ENCODE measurements around the gene DUOXA1.

The DUOXA1 gene

DNA sequence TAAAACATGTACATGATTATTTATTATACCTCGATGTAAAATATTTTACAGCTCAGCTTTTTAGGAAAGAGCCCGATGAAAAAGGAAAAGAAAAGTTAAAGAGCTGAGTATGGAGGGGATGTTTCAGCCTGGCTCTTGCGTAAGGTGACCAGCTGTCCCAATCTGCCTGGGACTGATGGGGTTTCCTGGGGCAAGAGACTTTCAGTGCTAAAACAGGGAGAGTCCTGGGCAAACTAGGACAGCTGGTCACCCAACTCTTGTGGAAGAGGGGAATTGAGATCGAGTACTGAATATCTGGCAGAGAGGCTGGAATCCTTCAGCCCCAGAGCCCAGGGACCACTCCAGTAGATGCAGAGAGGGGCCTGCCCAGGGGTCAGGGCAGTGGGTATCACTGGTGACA, 36.7 kb downstream of the DUOXA1 start:
- TF ChIP-seq POLR2AphosphoS5 (IDR thresholded peaks at IDR 0.05; ENCODE audit: low read depth) (no peak), SPI1 (IDR thresholded peaks at IDR 0.05; ENCODE audit: borderline replicate concordance, low read depth) (no peak)
- H3K27ac ChIP-seq (replicated peaks): no peak overlapping the region
- H3K4me3 ChIP-seq (replicated peaks; ENCODE audit: insufficient read depth, low read length): no peak overlapping the region
- no peak for DNase-seq (ENCODE audit: low read depth in 1 of 2, low spot score in 1 of 2)
- H3K27me3 ChIP-seq (ENCODE audit: insufficient read depth, poor library complexity, severe bottlenecking): no peaks in the 10 kb centered on the region

DNA sequence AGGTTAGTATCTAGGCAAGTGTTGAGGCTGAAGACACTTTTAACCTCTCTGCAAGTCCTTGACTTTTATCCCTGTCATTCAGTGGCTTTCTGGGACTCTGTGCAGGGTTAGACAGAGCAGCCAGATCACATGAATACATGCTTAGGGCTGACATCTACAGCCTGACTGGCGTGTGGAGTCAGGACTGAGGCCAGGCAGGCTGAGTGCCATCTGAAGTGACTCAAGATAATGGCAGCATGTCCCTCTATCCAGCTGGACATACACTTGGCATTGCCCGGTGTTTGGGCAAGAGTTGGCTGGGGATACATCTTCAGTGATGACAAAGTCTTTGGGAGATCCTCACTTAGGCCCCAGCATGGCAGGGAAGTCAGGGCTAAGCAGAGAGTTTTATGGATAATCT, 38.1 kb downstream of the DUOXA1 start:
- H3K27ac ChIP-seq (replicated peaks): no peak overlapping the region
- TF ChIP-seq, protein P1, sequence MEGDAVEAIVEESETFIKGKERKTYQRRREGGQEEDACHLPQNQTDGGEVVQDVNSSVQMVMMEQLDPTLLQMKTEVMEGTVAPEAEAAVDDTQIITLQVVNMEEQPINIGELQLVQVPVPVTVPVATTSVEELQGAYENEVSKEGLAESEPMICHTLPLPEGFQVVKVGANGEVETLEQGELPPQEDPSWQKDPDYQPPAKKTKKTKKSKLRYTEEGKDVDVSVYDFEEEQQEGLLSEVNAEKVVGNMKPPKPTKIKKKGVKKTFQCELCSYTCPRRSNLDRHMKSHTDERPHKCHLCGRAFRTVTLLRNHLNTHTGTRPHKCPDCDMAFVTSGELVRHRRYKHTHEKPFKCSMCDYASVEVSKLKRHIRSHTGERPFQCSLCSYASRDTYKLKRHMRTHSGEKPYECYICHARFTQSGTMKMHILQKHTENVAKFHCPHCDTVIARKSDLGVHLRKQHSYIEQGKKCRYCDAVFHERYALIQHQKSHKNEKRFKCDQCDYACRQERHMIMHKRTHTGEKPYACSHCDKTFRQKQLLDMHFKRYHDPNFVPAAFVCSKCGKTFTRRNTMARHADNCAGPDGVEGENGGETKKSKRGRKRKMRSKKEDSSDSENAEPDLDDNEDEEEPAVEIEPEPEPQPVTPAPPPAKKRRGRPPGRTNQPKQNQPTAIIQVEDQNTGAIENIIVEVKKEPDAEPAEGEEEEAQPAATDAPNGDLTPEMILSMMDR (IDR thresholded peaks at IDR 0.05; ENCODE audit: insufficient read depth, low read length): no peak
- TF ChIP-seq SPI1 (IDR thresholded peaks at IDR 0.05; ENCODE audit: borderline replicate concordance, low read depth) (no peak), GABPA (IDR thresholded peaks at IDR 0.05; ENCODE audit: low read depth) (no peak), POLR2AphosphoS5 (IDR thresholded peaks at IDR 0.05; ENCODE audit: low read depth) (no peak)
- TF ChIP-seq, protein P2, sequence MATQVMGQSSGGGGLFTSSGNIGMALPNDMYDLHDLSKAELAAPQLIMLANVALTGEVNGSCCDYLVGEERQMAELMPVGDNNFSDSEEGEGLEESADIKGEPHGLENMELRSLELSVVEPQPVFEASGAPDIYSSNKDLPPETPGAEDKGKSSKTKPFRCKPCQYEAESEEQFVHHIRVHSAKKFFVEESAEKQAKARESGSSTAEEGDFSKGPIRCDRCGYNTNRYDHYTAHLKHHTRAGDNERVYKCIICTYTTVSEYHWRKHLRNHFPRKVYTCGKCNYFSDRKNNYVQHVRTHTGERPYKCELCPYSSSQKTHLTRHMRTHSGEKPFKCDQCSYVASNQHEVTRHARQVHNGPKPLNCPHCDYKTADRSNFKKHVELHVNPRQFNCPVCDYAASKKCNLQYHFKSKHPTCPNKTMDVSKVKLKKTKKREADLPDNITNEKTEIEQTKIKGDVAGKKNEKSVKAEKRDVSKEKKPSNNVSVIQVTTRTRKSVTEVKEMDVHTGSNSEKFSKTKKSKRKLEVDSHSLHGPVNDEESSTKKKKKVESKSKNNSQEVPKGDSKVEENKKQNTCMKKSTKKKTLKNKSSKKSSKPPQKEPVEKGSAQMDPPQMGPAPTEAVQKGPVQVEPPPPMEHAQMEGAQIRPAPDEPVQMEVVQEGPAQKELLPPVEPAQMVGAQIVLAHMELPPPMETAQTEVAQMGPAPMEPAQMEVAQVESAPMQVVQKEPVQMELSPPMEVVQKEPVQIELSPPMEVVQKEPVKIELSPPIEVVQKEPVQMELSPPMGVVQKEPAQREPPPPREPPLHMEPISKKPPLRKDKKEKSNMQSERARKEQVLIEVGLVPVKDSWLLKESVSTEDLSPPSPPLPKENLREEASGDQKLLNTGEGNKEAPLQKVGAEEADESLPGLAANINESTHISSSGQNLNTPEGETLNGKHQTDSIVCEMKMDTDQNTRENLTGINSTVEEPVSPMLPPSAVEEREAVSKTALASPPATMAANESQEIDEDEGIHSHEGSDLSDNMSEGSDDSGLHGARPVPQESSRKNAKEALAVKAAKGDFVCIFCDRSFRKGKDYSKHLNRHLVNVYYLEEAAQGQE (IDR thresholded peaks at IDR 0.05; ENCODE audit: insufficient replicate concordance, low read depth): no peak
- H3K4me3 ChIP-seq (replicated peaks; ENCODE audit: insufficient read depth, low read length): no peak overlapping the region
- no peaks in the 10 kb centered on the region for H3K27me3 ChIP-seq (ENCODE audit: insufficient read depth, poor library complexity, severe bottlenecking)
- DNase-seq (ENCODE audit: low read depth in 1 of 2, low spot score in 1 of 2): no peak

DNA sequence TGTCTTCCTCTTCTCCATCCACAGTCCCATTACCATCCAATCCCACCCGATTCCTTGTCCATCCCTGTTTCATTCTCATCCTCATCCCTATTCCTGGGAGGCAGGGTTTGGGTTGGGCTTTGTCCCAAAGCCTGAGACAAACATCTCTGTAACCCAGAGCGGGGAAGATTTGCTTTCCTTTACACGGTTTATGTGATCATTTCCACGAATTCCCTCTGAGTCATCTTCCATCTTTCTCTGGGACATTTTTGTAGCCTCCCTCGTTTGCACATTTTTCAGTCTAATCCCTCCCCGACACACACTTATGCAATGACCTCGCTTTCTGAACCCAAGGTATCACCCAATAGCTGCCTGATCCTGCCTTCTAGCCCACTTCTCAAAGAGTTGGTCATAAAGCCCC, 38.5 kb downstream of the DUOXA1 start:
- TF ChIP-seq POLR2AphosphoS5 (IDR thresholded peaks at IDR 0.05; ENCODE audit: low read depth) (no peak), SPI1 (IDR thresholded peaks at IDR 0.05; ENCODE audit: borderline replicate concordance, low read depth) (no peak), GABPA (IDR thresholded peaks at IDR 0.05; ENCODE audit: low read depth) (no peak)
- TF ChIP-seq, protein P2 (IDR thresholded peaks at IDR 0.05; ENCODE audit: insufficient replicate concordance, low read depth): no peak
- TF ChIP-seq, protein P1 (IDR thresholded peaks at IDR 0.05; ENCODE audit: insufficient read depth, low read length): no peak
- no peak overlapping the region for H3K27ac ChIP-seq (replicated peaks)

DNA sequence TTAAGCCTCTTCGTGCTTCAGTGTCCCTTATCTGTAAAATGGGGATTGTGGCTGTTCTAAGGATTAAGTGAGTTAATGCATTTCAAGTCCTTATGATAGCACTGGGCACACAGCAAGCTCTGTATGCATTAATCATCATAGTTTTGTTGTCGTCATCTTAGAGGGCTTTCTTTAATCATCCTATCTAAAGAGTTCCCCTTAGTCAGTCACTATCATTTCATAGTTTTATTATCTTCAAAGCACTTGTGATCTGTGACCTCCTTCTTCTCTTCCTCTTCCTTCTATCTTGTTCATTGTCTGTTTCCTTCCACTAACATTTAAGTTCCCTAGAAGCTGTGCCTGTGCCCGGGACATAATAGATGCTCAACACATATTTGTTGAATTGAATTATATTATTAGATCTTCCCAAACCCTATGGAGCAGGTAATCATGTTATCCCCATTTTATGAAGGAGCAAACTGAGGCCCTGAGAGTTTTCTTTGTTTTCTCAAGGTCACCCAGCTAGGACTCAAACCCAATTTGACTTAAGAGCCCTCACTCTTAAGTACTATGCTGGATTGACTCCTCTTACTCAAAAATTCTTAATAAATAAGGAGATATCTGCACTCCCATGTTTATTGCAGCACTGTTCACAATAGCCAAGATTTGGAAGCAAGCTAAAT, 39.8 kb downstream of the DUOXA1 start:
- H3K27ac ChIP-seq (replicated peaks): no peak overlapping the region
- no peak for DNase-seq (ENCODE audit: low read depth in 1 of 2, low spot score in 1 of 2)
- no peaks in the 10 kb centered on the region for H3K27me3 ChIP-seq (ENCODE audit: insufficient read depth, poor library complexity, severe bottlenecking)

More for the DNA sequence above, 38.5 kb downstream of the DUOXA1 start:
- Histone ChIP-seq H3K4me3 (replicated peaks; ENCODE audit: insufficient read depth, low read length) (no peak overlapping the region), H3K27me3 (ENCODE audit: insufficient read depth, poor library complexity, severe bottlenecking) (no peaks in the 10 kb centered on the region)
- DNase-seq (ENCODE audit: low read depth in 1 of 2, low spot score in 1 of 2): no peak

More for the DNA sequence above, 39.8 kb downstream of the DUOXA1 start:
- no peak overlapping the region for H3K4me3 ChIP-seq (replicated peaks; ENCODE audit: insufficient read depth, low read length)
- TF ChIP-seq GABPA (IDR thresholded peaks at IDR 0.05; ENCODE audit: low read depth) (no peak), SPI1 (IDR thresholded peaks at IDR 0.05; ENCODE audit: borderline replicate concordance, low read depth) (no peak), POLR2AphosphoS5 (IDR thresholded peaks at IDR 0.05; ENCODE audit: low read depth) (no peak)
- TF ChIP-seq, protein P2 (IDR thresholded peaks at IDR 0.05; ENCODE audit: insufficient replicate concordance, low read depth): no peak
- TF ChIP-seq, protein P1 (IDR thresholded peaks at IDR 0.05; ENCODE audit: insufficient read depth, low read length): no peak
